Peyer's patch (tissue), 4 donors: ENCODE data around the gene NELL1. TPM values are rescaled to one million over a fixed set of nuclear protein-coding genes. Genes with fewer than 3 reads are reported as not detected.

Experiments used
- DNase-seq, 3 donors: peaks; one replicate each; pipeline ENCODE4 v3.0.0-alpha.2; 2017 to 2019
- H3K27ac ChIP-seq, 4 donors: fragments of 200-600 bp; sonication (generic); one replicate each; pipeline ENCODE4 v1.5.1; 2016 to 2019
- H3K27me3 ChIP-seq, 2 donors: fragments of 200-600 bp; sonication (generic); one replicate each; pipeline ENCODE4 v1.5.1; 2019
- H3K36me3 ChIP-seq, 3 donors: fragments of 200-600 bp; sonication (generic); one replicate each; pipeline ENCODE4 v1.5.1; 2016 to 2019
- H3K4me1 ChIP-seq, 4 donors: fragments of 200-600 bp; sonication (generic); one replicate each; pipeline ENCODE4 v1.5.1; 2016 to 2019
- H3K4me3 ChIP-seq, 4 donors: fragments of 200-600 bp; sonication (generic); 1 replicate in 3 of 4; 2 replicates in 1 of 4; pipeline ENCODE4 v1.5.1; 2016 to 2019; ENCODE audit warnings: mild to moderate bottlenecking in 1 of 4
- H3K9me3 ChIP-seq, 4 donors: fragments of 200-600 bp; sonication (generic); one replicate each; pipeline ENCODE4 v1.5.1; 2016 to 2019; ENCODE audit warnings: mild to moderate bottlenecking in 1 of 4
- CTCF ChIP-seq, 6 experiments: fragments of 450-650 bp in 4 of 6; fragments of 200-600 bp in 2 of 6; sonication (generic) in 1 of 6; IDR thresholded peaks; one replicate each; pipeline ENCODE4 v1.5.1; 2017 to 2019; ENCODE audit warnings: antibody characterized with exemption in 6 of 6, mild to moderate bottlenecking in 3 of 6, moderate library complexity in 1 of 6
- POLR2A ChIP-seq, 2 donors: fragments of 450-650 bp; IDR thresholded peaks; one replicate each; pipeline ENCODE4 v1.5.1; 2017; ENCODE audit warnings: antibody characterized with exemption in 2 of 2, mild to moderate bottlenecking in 2 of 2, moderate library complexity in 2 of 2
- total RNA-seq, 4 donors: library from RNA; depleted of rRNA; stranded (reverse); fragments of >200 nt; gene quantifications; one replicate each; pipeline ENCODE4 v1.1.0, GENCODE V29; 2016

NELL1 gene
- total RNA-seq, 4 donors from 2014 or later: not detected

GRCh38 chr11:20652150-20652806, 17.1 kb upstream of the NELL1 start:
- Histone ChIP-seq H3K9me3 (no peaks in the 10 kb centered on the region), H3K4me3 (no peak overlapping the region), H3K36me3 (no peaks in the 10 kb centered on the region), H3K27ac (no peak overlapping the region), H3K4me1 (no peaks in the 10 kb centered on the region), H3K27me3 (no peaks in the 10 kb centered on the region)
- TF ChIP-seq CTCF (IDR thresholded peaks at IDR 0.05): no peak
- TF ChIP-seq POLR2A (IDR thresholded peaks at IDR 0.05): no peak
- DNase-seq: no peak

DNA sequence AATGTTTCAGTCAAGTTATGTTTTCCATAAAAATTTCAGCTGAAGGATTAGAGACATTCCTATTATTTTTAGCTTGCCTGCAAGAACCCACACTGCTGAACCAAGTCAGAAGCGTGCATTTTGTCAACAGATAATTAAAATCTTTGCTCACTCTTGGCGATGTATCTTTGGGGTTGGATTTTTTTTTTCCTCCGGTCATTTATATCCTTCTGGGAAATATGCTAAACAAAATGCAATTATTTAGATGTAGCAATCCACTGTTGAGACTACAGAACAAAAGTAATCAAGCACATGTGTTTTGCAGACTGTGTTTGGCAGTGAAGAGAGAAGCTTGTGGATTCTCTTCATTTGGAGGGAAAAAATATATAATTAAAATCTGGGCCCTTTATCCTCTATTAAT, 15.3 kb upstream of the NELL1 start:
- Histone ChIP-seq H3K9me3 (no peaks in the 10 kb centered on the region), H3K4me3 (no peak overlapping the region), H3K36me3 (no peaks in the 10 kb centered on the region), H3K27me3 (no peaks in the 10 kb centered on the region), H3K27ac (no peak overlapping the region), H3K4me1 (no peaks in the 10 kb centered on the region)
- no peak for TF ChIP-seq POLR2A (IDR thresholded peaks at IDR 0.05)
- no peak for TF ChIP-seq CTCF (IDR thresholded peaks at IDR 0.05)
- no peak for DNase-seq

GRCh38 chr11:20656901-20657300, 12.5 kb upstream of the NELL1 start:
- Histone ChIP-seq H3K27me3 (no peaks in the 10 kb centered on the region), H3K9me3 (no peaks in the 10 kb centered on the region), H3K27ac (no peak overlapping the region), H3K4me3 (no peak overlapping the region), H3K36me3 (no peaks in the 10 kb centered on the region), H3K4me1 (no peaks in the 10 kb centered on the region)
- no peak for TF ChIP-seq CTCF (IDR thresholded peaks at IDR 0.05)
- no peak for TF ChIP-seq POLR2A (IDR thresholded peaks at IDR 0.05)
- no peak for DNase-seq

GRCh38 chr11:20658135-20658534, 11.3 kb upstream of the NELL1 start:
- Histone ChIP-seq H3K4me3 (no peak overlapping the region), H3K9me3 (no peaks in the 10 kb centered on the region), H3K27me3 (no peaks in the 10 kb centered on the region), H3K4me1 (no peaks in the 10 kb centered on the region), H3K36me3 (no peaks in the 10 kb centered on the region), H3K27ac (no peak overlapping the region)
- no peak for DNase-seq
- TF ChIP-seq CTCF (IDR thresholded peaks at IDR 0.05) (no peak), POLR2A (IDR thresholded peaks at IDR 0.05) (no peak)

DNA sequence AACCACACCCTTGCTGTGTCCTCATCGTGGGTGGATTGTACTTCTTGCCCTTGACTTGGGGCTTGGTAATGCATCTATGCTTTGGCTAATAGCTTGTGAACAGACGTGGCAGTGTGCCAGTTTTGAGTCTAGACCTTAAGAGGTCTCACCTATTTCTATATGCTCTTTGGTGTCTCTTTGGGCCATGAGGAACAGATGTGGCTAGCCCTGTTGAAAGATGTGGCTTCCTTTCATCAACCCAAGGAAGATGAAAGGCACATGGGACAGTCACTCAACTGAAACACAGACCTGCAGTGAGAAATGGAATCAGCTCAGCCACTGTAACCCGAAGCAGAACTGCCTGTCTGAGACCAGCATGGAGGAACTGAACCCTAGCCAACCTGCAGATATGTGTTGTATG, 7.9 kb upstream of the NELL1 start:
- TF ChIP-seq POLR2A (IDR thresholded peaks at IDR 0.05) (no peak), CTCF (IDR thresholded peaks at IDR 0.05) (no peak)
- DNase-seq: no peak
- Histone ChIP-seq H3K27me3 (no peaks in the 10 kb centered on the region), H3K36me3 (no peaks in the 10 kb centered on the region), H3K9me3 (no peaks in the 10 kb centered on the region), H3K27ac (no peak overlapping the region), H3K4me1 (no peaks in the 10 kb centered on the region), H3K4me3 (no peak overlapping the region)

GRCh38 chr11:20661850-20662249, 7.5 kb upstream of the NELL1 start:
- no peaks in the 10 kb centered on the region for H3K36me3 ChIP-seq
- no peak overlapping the region for H3K4me3 ChIP-seq
- no peak for DNase-seq
- H3K9me3 ChIP-seq: no peaks in the 10 kb centered on the region
- no peaks in the 10 kb centered on the region for H3K27me3 ChIP-seq
- H3K4me1 ChIP-seq: no peaks in the 10 kb centered on the region
- no peak overlapping the region for H3K27ac ChIP-seq
- TF ChIP-seq POLR2A (IDR thresholded peaks at IDR 0.05): no peak
- TF ChIP-seq CTCF (IDR thresholded peaks at IDR 0.05): no peak
